ENCODE data around the gene CPVL.

Gene CPVL

GRCh38 chr7:29146057-29146706 lies at the start of gene CPVL:
Gene CPVL, minus strand, starts transcription at chr7:29146537. Its CDS starts 25,476 bp downstream, at chr7:29121061.
- DNase-seq: peak; percentile 79

- DNase-seq: peak; percentile 58
Measured at GRCh38 chr7:29194594-29195427, 48.5 kb upstream of the CPVL start, which contains the start of gene CHN2. Gene CHN2, plus strand, starts transcription at chr7:29194775.

- DNase-seq: no peak
Measured at GRCh38 chr7:29194206-29194593, 47.9 kb upstream of the CPVL start.

- DNase-seq: no peak
Measured at GRCh38 chr7:29193316-29194205, 47.2 kb upstream of the CPVL start.

GRCh38 chr7:29192811-29193210 lies 46.5 kb upstream of the CPVL start:
- no peak for DNase-seq

GRCh38 chr7:29192323-29192722 lies 46.0 kb upstream of the CPVL start:
- no peak for DNase-seq

GRCh38 chr7:29190349-29191045 lies 44.2 kb upstream of the CPVL start:
- DNase-seq: no peak

- peak; percentile 36 for DNase-seq
Measured at GRCh38 chr7:29189743-29190201, 43.4 kb upstream of the CPVL start.

- no peak for DNase-seq
Measured at GRCh38 chr7:29185613-29186012, 39.3 kb upstream of the CPVL start.

- no peak for DNase-seq
Measured at GRCh38 chr7:29184599-29184998, 38.3 kb upstream of the CPVL start.

GRCh38 chr7:29179115-29179514 lies 32.8 kb upstream of the CPVL start:
- no peak for DNase-seq

GRCh38 chr7:29177963-29178600 lies 31.7 kb upstream of the CPVL start:
- DNase-seq: peak; percentile 95

GRCh38 chr7:29173458-29173857 lies 27.1 kb upstream of the CPVL start:
- no peak for DNase-seq

GRCh38 chr7:29170781-29171180 lies 24.4 kb upstream of the CPVL start:
- DNase-seq: no peak

- no peak for DNase-seq
Measured at GRCh38 chr7:29167721-29168120, 21.4 kb upstream of the CPVL start.

GRCh38 chr7:29163854-29164253 lies 17.5 kb upstream of the CPVL start:
- DNase-seq: no peak

GRCh38 chr7:29162577-29162976 lies 16.2 kb upstream of the CPVL start:
- no peak for DNase-seq

GRCh38 chr7:29161231-29161630 lies 14.9 kb upstream of the CPVL start:
- DNase-seq: no peak

GRCh38 chr7:29160080-29160479 lies 13.7 kb upstream of the CPVL start:
- no peak for DNase-seq

- no peak for DNase-seq
Measured at GRCh38 chr7:29158795-29159423, 12.6 kb upstream of the CPVL start.

GRCh38 chr7:29156907-29157452 lies 10.6 kb upstream of the CPVL start:
- DNase-seq: no peak

Data from inflammatory macrophage treated with lipopolysaccharide for 4 hours (primary cell).